ENCODE measurements around the gene CFAP46. TPM values are rescaled to one million over a fixed set of nuclear protein-coding genes. Genes with fewer than 3 reads are reported as not detected.

The CFAP46 gene
- total RNA-seq = 0.53 TPM
- not detected for polyA plus RNA-seq

- Histone ChIP-seq H3K4me3 (ENCODE audit: low read depth, low read length) (peak within 1 kb of the TSS; percentile 41), H3K27ac (ENCODE audit: low read depth) (no peak within 1 kb of the TSS), H3K4me1 (ENCODE audit: insufficient read depth) (no peaks in the 10 kb centered on the region), H3K36me3 (ENCODE audit: insufficient read depth) (no peaks in the 10 kb centered on the region)
- DNase-seq (ENCODE audit: extremely low spot score) = no peak
- 4% methylated on average over 90 of the region's 90 CpGs for WGBS
Measured at GRCh38 chr10:132942101-132943057, at the start of gene CFAP46. Gene CFAP46 (minus strand): TSS chr10:132942570. CDS start chr10:132942484, 86 bp downstream.

DNA sequence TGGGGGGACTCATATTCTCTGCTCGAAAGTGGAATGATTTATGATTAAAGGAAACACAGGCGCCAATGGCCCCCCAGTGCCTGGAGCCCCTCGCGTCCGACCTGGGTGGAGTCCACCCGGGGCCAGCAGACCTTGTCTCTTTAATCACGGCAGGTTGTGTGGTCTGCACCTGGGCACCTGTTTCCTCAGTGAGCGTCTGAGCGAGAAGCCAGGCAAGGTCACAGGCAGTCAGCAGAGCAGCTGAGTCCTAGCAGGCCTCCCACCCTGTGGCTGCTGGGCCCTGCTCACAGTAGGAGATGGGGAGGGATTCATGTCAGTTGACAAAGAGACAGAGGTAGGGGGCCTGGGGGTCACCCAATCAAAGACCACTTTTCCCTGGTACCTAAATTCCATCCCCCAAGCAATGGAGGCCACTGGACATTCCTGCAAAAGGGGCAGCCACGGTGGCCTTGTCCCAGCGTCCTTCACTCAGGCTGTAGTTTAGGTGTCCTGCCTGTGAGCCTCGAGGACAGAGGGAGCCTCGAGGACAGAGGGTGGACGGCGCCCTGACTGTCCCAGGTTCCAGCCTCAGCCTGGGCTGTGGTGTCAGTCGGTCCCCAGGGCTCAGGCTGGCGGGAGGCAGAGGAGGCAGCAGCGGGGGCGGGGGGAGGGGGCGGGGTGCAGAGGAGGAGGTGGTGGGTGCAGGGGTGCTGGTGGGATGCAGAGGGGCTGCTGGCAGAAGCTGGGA is 49.5 kb upstream of the CFAP46 start:
- no peak for DNase-seq (ENCODE audit: extremely low spot score)
- Histone ChIP-seq H3K36me3 (ENCODE audit: insufficient read depth) (no peaks in the 10 kb centered on the region), H3K27ac (ENCODE audit: low read depth) (no peak overlapping the region), H3K4me1 (ENCODE audit: insufficient read depth) (no peaks in the 10 kb centered on the region), H3K4me3 (ENCODE audit: low read depth, low read length) (no peak overlapping the region)
- WGBS = 82% methylated on average over 20 of the region's 20 CpGs

DNA sequence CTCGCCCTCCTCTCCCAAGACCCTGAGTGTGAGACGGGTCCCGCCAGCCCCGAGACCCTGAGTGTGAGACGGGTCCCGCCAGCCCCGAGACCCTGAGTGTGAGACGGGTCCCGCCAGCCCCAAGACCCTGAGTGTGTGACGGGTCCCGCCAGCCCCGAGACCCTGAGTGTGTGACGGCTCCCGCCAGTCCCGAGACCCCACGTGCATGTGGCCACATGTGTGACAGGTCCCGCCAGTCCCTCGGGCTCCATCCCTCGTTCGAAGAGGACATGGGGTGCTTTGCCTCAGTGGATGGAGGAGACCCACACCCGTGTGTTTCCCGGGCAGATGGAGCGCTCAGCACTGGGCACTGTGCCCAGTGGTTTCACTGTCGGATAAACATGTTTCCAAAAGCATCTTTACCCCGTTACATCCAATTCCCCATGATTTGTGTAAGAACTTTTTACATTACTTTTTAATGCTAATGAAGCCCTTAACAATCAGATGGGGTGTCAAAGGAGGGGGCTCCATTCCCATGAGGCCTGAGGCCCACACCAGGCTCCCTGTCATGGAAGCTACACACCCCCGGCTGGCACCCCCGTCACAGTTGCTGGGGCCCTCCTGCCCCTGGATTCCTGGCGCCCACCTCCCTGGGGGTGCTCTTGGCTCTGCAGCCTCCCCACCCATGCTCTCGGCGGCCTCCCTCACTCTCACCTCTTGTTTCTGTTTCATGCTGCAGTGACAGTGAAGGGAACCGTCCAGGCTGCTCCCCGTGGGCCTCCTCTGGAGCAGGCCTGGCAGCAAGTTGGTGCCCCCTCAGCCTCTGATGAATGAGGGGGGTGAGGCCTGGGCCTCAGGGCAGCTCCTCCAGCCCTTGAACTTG is 48.5 kb upstream of the CFAP46 start:
- 74% methylated on average over 32 of the region's 32 CpGs for WGBS
- no peak overlapping the region for H3K4me3 ChIP-seq (ENCODE audit: low read depth, low read length)
- no peaks in the 10 kb centered on the region for H3K4me1 ChIP-seq (ENCODE audit: insufficient read depth)
- no peaks in the 10 kb centered on the region for H3K36me3 ChIP-seq (ENCODE audit: insufficient read depth)
- H3K27ac ChIP-seq (ENCODE audit: low read depth) = no peak overlapping the region
- no peak for DNase-seq (ENCODE audit: extremely low spot score)

DNA sequence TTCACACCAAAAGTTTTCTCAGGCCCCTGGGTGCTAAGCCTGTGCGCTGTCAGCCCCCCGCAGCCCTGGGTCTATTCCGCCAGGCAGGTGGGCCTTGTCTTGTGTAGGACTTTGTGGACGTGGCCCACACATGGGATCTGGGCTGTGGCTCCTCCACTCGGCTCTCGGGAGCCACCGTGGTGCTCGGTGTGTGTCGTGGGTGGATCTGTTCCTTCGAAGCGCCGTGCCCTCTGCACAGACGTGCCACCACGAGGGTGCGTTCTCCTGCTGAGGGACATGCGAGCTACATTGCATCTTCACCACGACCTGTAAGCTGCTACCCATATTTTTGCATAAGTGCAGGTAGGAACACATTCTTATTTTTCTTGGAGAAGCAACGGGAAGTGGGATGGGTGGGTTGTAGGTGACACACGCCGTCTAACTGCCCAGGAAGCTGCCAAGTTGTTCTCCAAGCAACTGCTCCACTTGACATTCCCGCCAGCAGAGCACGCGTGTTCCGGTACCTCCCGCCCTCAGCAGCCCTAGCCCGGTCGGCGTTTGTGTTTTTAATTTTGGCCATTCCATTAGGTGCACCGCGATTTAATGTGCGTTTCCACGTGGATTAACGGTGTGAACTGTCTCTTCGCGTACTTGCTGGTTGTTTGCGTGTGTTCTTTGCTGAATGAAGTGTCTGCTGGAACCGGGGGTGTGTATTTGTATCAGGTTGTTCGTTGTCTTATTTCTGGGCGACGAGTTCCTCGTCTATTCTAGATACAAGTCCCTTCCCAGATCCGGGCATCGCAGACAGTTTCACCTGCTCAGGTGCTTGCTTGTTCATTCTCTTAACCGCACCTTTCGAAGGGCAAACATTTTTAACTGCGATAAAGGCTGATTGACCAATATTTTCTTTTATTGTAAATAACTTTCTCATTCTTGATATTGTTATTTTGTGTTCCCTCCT is 47.4 kb upstream of the CFAP46 start:
- Histone ChIP-seq H3K4me1 (ENCODE audit: insufficient read depth) (no peaks in the 10 kb centered on the region), H3K36me3 (ENCODE audit: insufficient read depth) (no peaks in the 10 kb centered on the region), H3K27ac (ENCODE audit: low read depth) (no peak overlapping the region), H3K4me3 (ENCODE audit: low read depth, low read length) (no peak overlapping the region)
- DNase-seq (ENCODE audit: extremely low spot score) = no peak
- 93% methylated on average over 46 of the region's 46 CpGs for WGBS

- no peak for DNase-seq (ENCODE audit: extremely low spot score)
Measured at GRCh38 chr10:132988988-132989387, 46.6 kb upstream of the CFAP46 start.

DNA sequence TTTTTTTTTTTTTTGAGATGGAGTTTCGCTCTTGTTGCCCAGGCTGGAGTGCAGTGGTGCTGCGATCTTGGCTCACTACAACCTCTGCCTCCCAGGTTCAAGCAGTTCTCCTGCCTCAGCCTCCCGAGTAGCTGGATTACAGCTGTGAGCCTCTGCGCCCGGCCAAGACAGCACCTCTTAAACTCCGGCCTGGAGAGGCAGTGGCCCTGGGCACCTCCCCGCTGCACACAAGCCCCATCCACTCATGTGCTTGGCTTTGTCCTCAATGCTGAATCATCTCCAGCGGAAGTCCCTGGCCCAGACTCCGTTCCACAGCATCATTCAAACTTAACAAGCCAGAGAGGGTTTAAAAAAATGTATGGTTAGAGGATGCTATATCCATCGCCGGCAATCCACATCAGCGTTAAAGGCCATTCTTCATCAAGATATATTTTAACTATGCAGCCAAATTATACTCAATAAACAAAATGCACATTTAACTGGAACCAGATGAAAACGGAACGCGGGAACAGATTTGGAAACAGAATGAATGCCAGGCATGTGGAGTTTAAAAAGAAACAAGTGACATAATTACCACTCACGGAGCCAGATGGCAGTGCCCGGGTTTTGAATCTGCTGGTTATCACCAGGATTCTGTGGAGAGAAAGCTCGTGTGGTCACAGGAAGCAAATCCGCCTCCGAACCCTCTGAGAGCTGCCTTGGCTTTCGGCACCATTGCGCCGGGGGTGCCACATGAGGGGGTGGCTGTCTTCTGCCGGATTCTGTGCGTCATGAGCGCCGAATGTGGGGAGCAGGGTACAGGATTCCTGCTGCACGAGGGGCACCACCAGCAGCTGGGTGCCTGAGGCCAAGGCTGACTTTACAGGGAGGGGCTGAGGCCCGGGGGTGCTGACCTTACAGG is 45.6 kb upstream of the CFAP46 start:
- Histone ChIP-seq H3K36me3 (ENCODE audit: insufficient read depth) (no peaks in the 10 kb centered on the region), H3K4me1 (ENCODE audit: insufficient read depth) (no peaks in the 10 kb centered on the region), H3K27ac (ENCODE audit: low read depth) (no peak overlapping the region), H3K4me3 (ENCODE audit: low read depth, low read length) (no peak overlapping the region)
- 50% methylated on average over 29 of the region's 29 CpGs for WGBS
- peak; percentile 46 for DNase-seq (ENCODE audit: extremely low spot score)

More at GRCh38 chr10:132988988-132989387, 46.6 kb upstream of the CFAP46 start:
- WGBS = 89% methylated on average over 8 of the region's 8 CpGs
- Histone ChIP-seq H3K4me1 (ENCODE audit: insufficient read depth) (no peaks in the 10 kb centered on the region), H3K27ac (ENCODE audit: low read depth) (no peak overlapping the region), H3K4me3 (ENCODE audit: low read depth, low read length) (no peak overlapping the region), H3K36me3 (ENCODE audit: insufficient read depth) (no peaks in the 10 kb centered on the region)

- Histone ChIP-seq H3K4me3 (ENCODE audit: low read depth, low read length) (no peak overlapping the region), H3K27ac (ENCODE audit: low read depth) (no peak overlapping the region), H3K4me1 (ENCODE audit: insufficient read depth) (no peaks in the 10 kb centered on the region), H3K36me3 (ENCODE audit: insufficient read depth) (no peaks in the 10 kb centered on the region)
- WGBS = 86% methylated on average over 14 of the region's 14 CpGs
- DNase-seq (ENCODE audit: extremely low spot score) = no peak
Measured at GRCh38 chr10:132986978-132987377, 44.6 kb upstream of the CFAP46 start.

DNA sequence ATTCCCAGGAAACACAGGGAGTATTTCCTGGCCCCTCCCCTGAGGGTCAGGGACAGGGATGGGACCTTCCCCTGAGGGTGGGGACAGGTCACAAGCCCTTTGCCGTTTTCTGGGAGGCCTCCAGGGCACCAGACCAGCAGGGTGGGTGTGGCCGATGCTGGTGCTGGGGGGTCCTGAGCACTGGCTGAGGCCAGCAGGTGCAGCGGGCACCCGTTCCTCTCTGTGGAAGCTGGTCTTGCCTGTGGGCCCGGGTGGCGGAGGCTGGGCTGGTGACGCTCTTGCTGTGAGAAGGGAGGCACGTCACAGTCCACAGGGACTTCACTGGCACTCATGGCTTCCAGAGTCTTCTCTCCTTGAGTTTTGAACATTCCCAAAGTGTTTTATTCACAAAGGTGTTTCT is 44.2 kb upstream of the CFAP46 start:
- Histone ChIP-seq H3K27ac (ENCODE audit: low read depth) (no peak overlapping the region), H3K4me1 (ENCODE audit: insufficient read depth) (no peaks in the 10 kb centered on the region), H3K4me3 (ENCODE audit: low read depth, low read length) (no peak overlapping the region), H3K36me3 (ENCODE audit: insufficient read depth) (no peaks in the 10 kb centered on the region)
- 92% methylated on average over 8 of the region's 8 CpGs for WGBS
- no peak for DNase-seq (ENCODE audit: extremely low spot score)

- WGBS = 86% methylated on average over 8 of the region's 8 CpGs
- Histone ChIP-seq H3K4me1 (ENCODE audit: insufficient read depth) (no peaks in the 10 kb centered on the region), H3K4me3 (ENCODE audit: low read depth, low read length) (no peak overlapping the region), H3K36me3 (ENCODE audit: insufficient read depth) (no peaks in the 10 kb centered on the region), H3K27ac (ENCODE audit: low read depth) (no peak overlapping the region)
- DNase-seq (ENCODE audit: extremely low spot score) = no peak
Measured at GRCh38 chr10:132986076-132986475, 43.7 kb upstream of the CFAP46 start.

GRCh38 chr10:132985546-132985900 is 43.2 kb upstream of the CFAP46 start:
- Histone ChIP-seq H3K36me3 (ENCODE audit: insufficient read depth) (no peaks in the 10 kb centered on the region), H3K4me3 (ENCODE audit: low read depth, low read length) (no peak overlapping the region), H3K4me1 (ENCODE audit: insufficient read depth) (no peaks in the 10 kb centered on the region), H3K27ac (ENCODE audit: low read depth) (no peak overlapping the region)
- DNase-seq (ENCODE audit: extremely low spot score) = no peak
- WGBS = 82% methylated on average over 6 of the region's 6 CpGs

GRCh38 chr10:132984801-132985545 is 42.6 kb upstream of the CFAP46 start:
- 64% methylated on average over 26 of the region's 26 CpGs for WGBS
- DNase-seq (ENCODE audit: extremely low spot score) = no peak
- H3K27ac ChIP-seq (ENCODE audit: low read depth) = no peak overlapping the region
- no peaks in the 10 kb centered on the region for H3K36me3 ChIP-seq (ENCODE audit: insufficient read depth)
- H3K4me1 ChIP-seq (ENCODE audit: insufficient read depth) = no peaks in the 10 kb centered on the region
- H3K4me3 ChIP-seq (ENCODE audit: low read depth, low read length) = no peak overlapping the region
